ENCODE measurements around the gene BCAS3. TPM values are rescaled to one million over a fixed set of nuclear protein-coding genes. Genes with fewer than 3 reads are reported as not detected.

Gene BCAS3
- total RNA-seq, 4 donors from 2014 or later = 18.2 to 60.6 (median 23.4) TPM

DNA sequence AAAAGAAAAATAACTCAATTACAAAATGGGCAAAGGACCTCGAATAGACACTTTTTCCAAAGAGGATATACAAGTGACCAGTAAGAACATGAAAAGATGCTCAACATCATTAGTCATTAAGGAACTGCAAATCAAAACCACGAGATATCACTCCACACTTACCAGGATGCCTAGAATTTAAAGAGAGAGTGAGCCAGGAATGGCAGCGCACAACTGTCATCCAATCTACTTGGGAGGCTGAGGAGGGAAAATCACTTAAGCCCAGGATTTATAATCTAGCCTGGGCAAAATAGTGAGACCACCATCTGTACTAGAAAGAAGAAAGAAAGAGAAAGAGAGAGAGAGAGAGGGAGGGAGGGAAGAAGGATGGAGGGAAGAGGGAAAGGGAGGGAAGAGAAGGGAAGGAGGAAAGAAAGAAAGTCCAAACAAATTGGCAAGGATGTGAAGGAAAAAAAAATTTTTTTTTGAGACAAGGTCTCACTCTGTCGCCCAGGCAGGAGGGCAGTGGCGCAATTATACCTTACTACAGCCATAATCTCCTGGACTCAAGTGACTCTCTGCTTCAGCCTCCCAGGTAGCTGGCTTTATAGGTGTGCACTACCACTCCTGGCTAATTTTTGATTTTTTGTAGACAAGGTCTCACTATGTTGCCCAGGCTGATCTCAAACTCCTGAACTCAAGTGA is 744.6 kb downstream of the BCAS3 start:
- Histone ChIP-seq H3K9me3 (no peaks in the 10 kb centered on the region), H3K36me3 (no peaks in the 10 kb centered on the region), H3K4me1 (no peaks in the 10 kb centered on the region), H3K4me3 (no peak overlapping the region), H3K27me3 (peaks cover 5 to 26% (median 16%) of the 10 kb centered on the region in 3 donors), H3K27ac (no peak overlapping the region)
- in situ Hi-C loops (cut with MboI; ENCODE audit: low sequenced_read_pairs in 4 of 4) (loop anchor here in 2 of 4 donors (10.0 kb wide), 1 partner anchor 413 kb away; no protein-coding TSS in a partner anchor), intact Hi-C loops (cut with DNase I; ENCODE audit: low total_unique reads) (no loop called here)
- no peak for ATAC-seq
- no peak for DNase-seq
- TF ChIP-seq POLR2A (IDR thresholded peaks at IDR 0.05) = no peak
- TF ChIP-seq, protein P1, sequence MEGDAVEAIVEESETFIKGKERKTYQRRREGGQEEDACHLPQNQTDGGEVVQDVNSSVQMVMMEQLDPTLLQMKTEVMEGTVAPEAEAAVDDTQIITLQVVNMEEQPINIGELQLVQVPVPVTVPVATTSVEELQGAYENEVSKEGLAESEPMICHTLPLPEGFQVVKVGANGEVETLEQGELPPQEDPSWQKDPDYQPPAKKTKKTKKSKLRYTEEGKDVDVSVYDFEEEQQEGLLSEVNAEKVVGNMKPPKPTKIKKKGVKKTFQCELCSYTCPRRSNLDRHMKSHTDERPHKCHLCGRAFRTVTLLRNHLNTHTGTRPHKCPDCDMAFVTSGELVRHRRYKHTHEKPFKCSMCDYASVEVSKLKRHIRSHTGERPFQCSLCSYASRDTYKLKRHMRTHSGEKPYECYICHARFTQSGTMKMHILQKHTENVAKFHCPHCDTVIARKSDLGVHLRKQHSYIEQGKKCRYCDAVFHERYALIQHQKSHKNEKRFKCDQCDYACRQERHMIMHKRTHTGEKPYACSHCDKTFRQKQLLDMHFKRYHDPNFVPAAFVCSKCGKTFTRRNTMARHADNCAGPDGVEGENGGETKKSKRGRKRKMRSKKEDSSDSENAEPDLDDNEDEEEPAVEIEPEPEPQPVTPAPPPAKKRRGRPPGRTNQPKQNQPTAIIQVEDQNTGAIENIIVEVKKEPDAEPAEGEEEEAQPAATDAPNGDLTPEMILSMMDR (IDR thresholded peaks at IDR 0.05 in 4 of 5, conservative IDR thresholded peaks at IDR 0.05 in 1 of 5) = no peak

DNA sequence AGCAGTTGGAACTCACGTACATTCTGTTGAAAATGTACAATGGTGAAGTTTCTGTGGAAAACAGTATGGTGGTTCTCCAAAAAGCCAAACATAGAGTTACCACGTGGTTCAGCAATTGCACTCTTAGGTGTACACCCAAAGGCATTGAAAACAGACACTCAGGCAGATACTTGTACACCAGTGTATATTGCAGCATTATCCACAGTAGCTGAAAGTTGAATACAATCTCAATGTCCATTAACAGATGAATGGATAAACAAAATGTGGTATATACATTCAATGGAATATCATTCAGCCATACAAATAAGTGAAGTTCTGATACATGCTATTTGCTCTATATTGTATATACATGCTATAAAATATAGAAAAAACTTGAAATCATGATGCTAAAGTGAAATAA is 745.2 kb downstream of the BCAS3 start:
- in situ Hi-C loops (cut with MboI; ENCODE audit: low sequenced_read_pairs in 4 of 4) = loop anchor here in 2 of 4 donors (10.0 kb wide), 1 partner anchor 412 kb away; no protein-coding TSS in a partner anchor
- peaks cover 5 to 26% (median 16%) of the 10 kb centered on the region in 3 donors for H3K27me3 ChIP-seq
- DNase-seq = no peak

DNA sequence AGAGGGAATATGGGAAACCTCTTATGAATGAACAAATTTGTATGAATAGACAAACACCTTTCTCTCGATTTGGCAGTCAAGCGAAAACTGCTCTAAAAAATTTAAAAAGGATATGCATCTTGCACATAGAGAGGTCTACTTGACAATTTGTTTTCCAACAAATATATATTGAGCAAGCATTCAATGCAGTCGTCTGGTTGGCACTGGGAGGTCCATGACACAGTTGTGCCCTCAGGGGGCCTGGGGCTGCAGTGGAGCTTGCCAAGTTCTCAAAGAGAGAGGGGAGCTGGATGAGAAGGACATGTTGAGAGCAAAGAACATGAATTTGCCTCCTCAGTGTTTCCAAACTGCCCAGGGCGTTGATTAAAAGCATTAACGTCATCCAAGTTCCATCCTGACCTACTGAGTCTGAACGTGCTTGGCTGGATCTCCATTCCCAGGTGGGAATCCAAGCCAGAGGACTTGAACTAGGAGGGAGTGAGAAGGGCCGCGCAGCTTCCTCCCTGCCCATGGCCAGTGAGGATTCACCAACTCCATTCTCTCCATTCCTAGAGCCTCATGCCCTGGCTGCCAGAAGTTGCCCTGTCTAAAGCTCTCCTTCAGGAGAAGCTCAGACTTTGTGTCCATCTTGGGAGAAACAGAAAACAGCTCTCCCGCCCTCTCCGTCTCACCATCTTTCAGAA is 746.5 kb downstream of the BCAS3 start:
- intact Hi-C loops (cut with DNase I; ENCODE audit: low total_unique reads) (no loop called here), in situ Hi-C loops (cut with MboI; ENCODE audit: low sequenced_read_pairs in 4 of 4) (loop anchor here in 2 of 4 donors (10.0 kb wide), 1 partner anchor 411 kb away; no protein-coding TSS in a partner anchor)
- H3K9me3 ChIP-seq = no peaks in the 10 kb centered on the region
- ATAC-seq (no peak), DNase-seq (no peak)
- no peaks in the 10 kb centered on the region for H3K4me1 ChIP-seq
- H3K36me3 ChIP-seq = no peaks in the 10 kb centered on the region
- TF ChIP-seq POLR2A (IDR thresholded peaks at IDR 0.05) = no peak
- TF ChIP-seq, protein P1 (IDR thresholded peaks at IDR 0.05 in 4 of 5, conservative IDR thresholded peaks at IDR 0.05 in 1 of 5) = no peak
- peaks cover 5 to 26% (median 16%) of the 10 kb centered on the region in 3 donors for H3K27me3 ChIP-seq
- no peak overlapping the region for H3K4me3 ChIP-seq
- H3K27ac ChIP-seq = no peak overlapping the region

More for the DNA sequence above, 745.2 kb downstream of the BCAS3 start:
- no peak overlapping the region for H3K4me3 ChIP-seq
- intact Hi-C loops (cut with DNase I; ENCODE audit: low total_unique reads) = no loop called here
- no peak overlapping the region for H3K27ac ChIP-seq
- no peaks in the 10 kb centered on the region for H3K4me1 ChIP-seq
- TF ChIP-seq, protein P1 (IDR thresholded peaks at IDR 0.05 in 4 of 5, conservative IDR thresholded peaks at IDR 0.05 in 1 of 5) = no peak
- no peak for TF ChIP-seq POLR2A (IDR thresholded peaks at IDR 0.05)
- H3K9me3 ChIP-seq = no peaks in the 10 kb centered on the region
- H3K36me3 ChIP-seq = no peaks in the 10 kb centered on the region
- no peak for ATAC-seq

- in situ Hi-C loops (cut with MboI; ENCODE audit: low sequenced_read_pairs in 4 of 4) = loop anchor here (10.0 to 25.0 kb wide), 2 partner anchors 409 to 411 kb away; no protein-coding TSS in a partner anchor
- Histone ChIP-seq H3K9me3 (no peaks in the 10 kb centered on the region), H3K27ac (no peak overlapping the region), H3K27me3 (peaks cover 5 to 26% (median 16%) of the 10 kb centered on the region in 3 donors), H3K4me3 (no peak overlapping the region), H3K36me3 (no peaks in the 10 kb centered on the region), H3K4me1 (no peaks in the 10 kb centered on the region)
- intact Hi-C loops (cut with DNase I; ENCODE audit: low total_unique reads) = no loop called here
- no peak for DNase-seq
- ATAC-seq = no peak
- TF ChIP-seq, protein P1 (IDR thresholded peaks at IDR 0.05 in 4 of 5, conservative IDR thresholded peaks at IDR 0.05 in 1 of 5) = no peak
- no peak for TF ChIP-seq POLR2A (IDR thresholded peaks at IDR 0.05)
Observed at GRCh38 chr17:61425682-61426481, 748.2 kb downstream of the BCAS3 start.
